Suprapubic skin (tissue), 3 donors: ENCODE results near the gene CLEC2D.

ENCODE experiments used
- EP300 ChIP-seq: sonication (generic); formaldehyde crosslinking; IDR thresholded peaks from one replicate; pipeline ENCODE4 v1.6.1; 2017; ENCODE audit warnings: antibody characterized with exemption
- TF ChIP-seq, protein P1 (sequence below), 2 donors: fragments of 200-600 bp in 1 of 2; fragments of 450-650 bp in 1 of 2; sonication (generic) in 1 of 2; IDR thresholded peaks; one replicate each; pipeline ENCODE4 v1.5.1; 2016 to 2019; ENCODE audit warnings: antibody characterized with exemption in 2 of 2, mild to moderate bottlenecking in 1 of 2, moderate library complexity in 1 of 2

DNA sequence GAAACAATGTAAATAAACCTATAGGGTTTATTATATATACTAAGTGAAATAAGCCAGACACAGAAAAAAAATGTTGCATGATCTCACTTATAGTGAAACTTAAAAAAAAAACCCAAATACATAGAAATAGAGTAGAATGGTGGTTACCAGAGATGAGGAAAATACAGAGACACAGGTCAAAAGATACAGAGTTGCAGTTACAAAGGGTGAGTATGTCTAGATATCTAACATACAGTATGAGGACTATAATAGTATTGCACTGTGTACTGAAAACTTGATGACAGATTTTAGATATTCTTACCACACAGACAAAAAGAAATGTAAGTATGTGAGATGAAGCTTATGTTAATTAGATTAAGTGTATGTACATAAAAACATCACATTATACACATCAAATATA, 28.1 kb downstream of the CLEC2D start:
- TF ChIP-seq, protein P1, sequence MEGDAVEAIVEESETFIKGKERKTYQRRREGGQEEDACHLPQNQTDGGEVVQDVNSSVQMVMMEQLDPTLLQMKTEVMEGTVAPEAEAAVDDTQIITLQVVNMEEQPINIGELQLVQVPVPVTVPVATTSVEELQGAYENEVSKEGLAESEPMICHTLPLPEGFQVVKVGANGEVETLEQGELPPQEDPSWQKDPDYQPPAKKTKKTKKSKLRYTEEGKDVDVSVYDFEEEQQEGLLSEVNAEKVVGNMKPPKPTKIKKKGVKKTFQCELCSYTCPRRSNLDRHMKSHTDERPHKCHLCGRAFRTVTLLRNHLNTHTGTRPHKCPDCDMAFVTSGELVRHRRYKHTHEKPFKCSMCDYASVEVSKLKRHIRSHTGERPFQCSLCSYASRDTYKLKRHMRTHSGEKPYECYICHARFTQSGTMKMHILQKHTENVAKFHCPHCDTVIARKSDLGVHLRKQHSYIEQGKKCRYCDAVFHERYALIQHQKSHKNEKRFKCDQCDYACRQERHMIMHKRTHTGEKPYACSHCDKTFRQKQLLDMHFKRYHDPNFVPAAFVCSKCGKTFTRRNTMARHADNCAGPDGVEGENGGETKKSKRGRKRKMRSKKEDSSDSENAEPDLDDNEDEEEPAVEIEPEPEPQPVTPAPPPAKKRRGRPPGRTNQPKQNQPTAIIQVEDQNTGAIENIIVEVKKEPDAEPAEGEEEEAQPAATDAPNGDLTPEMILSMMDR (IDR thresholded peaks at IDR 0.05), result no peak
- no peak for TF ChIP-seq EP300
